ENCODE results near the gene HBG2. TPM values are rescaled to one million over a fixed set of nuclear protein-coding genes. Genes with fewer than 3 reads are reported as not detected.

Gene HBG2
- total and polyA plus RNA-seq, 2 of the 8 experiments (the other 6 are each of a cell fraction or from before 2014, with no cell fraction given), result 0.23 TPM; not detected in 1

- ChIA-PET CTCF (ENCODE audit: partially characterized antibody) (no interaction called here), POLR2A (ENCODE audit: partially characterized antibody) (interaction anchor here (0.7 kb wide), 1 partner anchor 454 kb away, joined by 3 read pairs; no protein-coding TSS in a partner anchor)
- H3K4me1 ChIP-seq (replicated peaks in 1 of 4; ENCODE audit: control insufficient read depth in 3 of 4, insufficient read depth in 4 of 4, low read length in 3 of 4), result no peaks in the 10 kb centered on the region
- H2BK20ac ChIP-seq (ENCODE audit: low read length), result no peak within 1 kb of the TSS
- no peak within 1 kb of the TSS for H2BK5ac ChIP-seq (ENCODE audit: low read depth, low read length)
- no peak within 1 kb of the TSS for H2BK15ac ChIP-seq (ENCODE audit: low read length)
- H3K23ac ChIP-seq (ENCODE audit: insufficient read length), result no peak within 1 kb of the TSS
- DNase-seq (ENCODE audit: low read depth in 1 of 2, low spot score in 2 of 2) (no peak), FAIRE-seq (no peak)
- no peaks in the 10 kb centered on the region for H3K79me2 ChIP-seq (ENCODE audit: control insufficient read depth in 1 of 2, insufficient read depth in 2 of 2, low read length in 2 of 2)
- H3K9me3 ChIP-seq (ENCODE audit: insufficient read depth in 2 of 2, low read depth in 1 of 2, low read length in 1 of 2), result peaks cover under 1% of the 10 kb centered on the region in 2 experiments; a peak in 1 of 4 replicates
- no peak within 1 kb of the TSS for H2BK120ac ChIP-seq (replicated peaks; ENCODE audit: low read depth, low read length)
- no peak within 1 kb of the TSS for H3K27ac ChIP-seq (ENCODE audit: low read depth, low read length)
- no peak within 1 kb of the TSS for H4K8ac ChIP-seq (ENCODE audit: extremely low read depth, insufficient read depth, low read length)
- no peaks in the 10 kb centered on the region for H4K20me1 ChIP-seq (replicated peaks in 1 of 2; ENCODE audit: control insufficient read depth in 1 of 2, insufficient read depth in 2 of 2, low read length in 2 of 2)
- H4K91ac ChIP-seq (replicated peaks; ENCODE audit: insufficient read length, low read length), result no peak within 1 kb of the TSS
- no peak within 1 kb of the TSS for H3K4me3 ChIP-seq (ENCODE audit: extremely low read depth in 1 of 4, insufficient read depth in 2 of 4, low read depth in 3 of 4, low read length in 4 of 4)
- WGBS, 2 experiments (ENCODE audit: extremely low coverage in 1 of 2, insufficient coverage in 1 of 2, insufficient read length in 1 of 2, insufficient replicate concordance in 2 of 2, low coverage in 1 of 2, low lambda C conversion rate in 2 of 2, missing lambda C conversion rate in 1 of 2), result 98% methylated on average over 3 of the region's 3 CpGs; no CpG with 5 or more reads in 1 of the 2 experiments
- H3K9ac ChIP-seq (replicated peaks in 1 of 4; ENCODE audit: extremely low read depth in 1 of 4, low read depth in 3 of 4, low read length in 3 of 4), result no peak within 1 kb of the TSS
- H3K4ac ChIP-seq (replicated peaks; ENCODE audit: insufficient read length, low read depth, low read length), result no peak within 1 kb of the TSS
- no peaks in the 10 kb centered on the region for H3K79me1 ChIP-seq (ENCODE audit: low read depth, low read length)
- H2AK5ac ChIP-seq (ENCODE audit: low read depth, low read length), result no peak within 1 kb of the TSS
- no peak within 1 kb of the TSS for H4K5ac ChIP-seq (ENCODE audit: insufficient read length, low read depth, low read length)
- no peak within 1 kb of the TSS for H2AFZ ChIP-seq (ENCODE audit: low read length)
- no peak within 1 kb of the TSS for H3K56ac ChIP-seq (replicated peaks; ENCODE audit: insufficient read length, low read depth, low read length)
- no peak within 1 kb of the TSS for H3K14ac ChIP-seq (ENCODE audit: insufficient read length)
- no peak within 1 kb of the TSS for H3K4me2 ChIP-seq (ENCODE audit: insufficient read depth in 1 of 2, low read depth in 2 of 2, low read length in 2 of 2)
- no peaks in the 10 kb centered on the region; the same call in 1 of the 2 replicates for H3K23me2 ChIP-seq (ENCODE audit: low read depth, low read length)
- no peaks in the 10 kb centered on the region for H3K36me3 ChIP-seq (ENCODE audit: control insufficient read depth in 2 of 4, insufficient read depth in 4 of 4, low read length in 3 of 4)
- no peak within 1 kb of the TSS for H2BK12ac ChIP-seq (ENCODE audit: low read depth, low read length)
- no peaks in the 10 kb centered on the region for H3K27me3 ChIP-seq (replicated peaks in 1 of 4; ENCODE audit: control insufficient read depth in 3 of 4, extremely low read depth in 1 of 4, insufficient read depth in 3 of 4, low read length in 3 of 4)
- no peak within 1 kb of the TSS for H3K18ac ChIP-seq (ENCODE audit: extremely low read depth, low read length)
- no peak for TF ChIP-seq CTBP2 (IDR thresholded peaks at IDR 0.05; ENCODE audit: borderline replicate concordance, insufficient read depth, insufficient read length, low read length)
- no peak for TF ChIP-seq CBX8 (IDR thresholded peaks at IDR 0.05; ENCODE audit: borderline replicate concordance, low read depth, low read length)
- TF ChIP-seq MAFK (IDR thresholded peaks at IDR 0.05; ENCODE audit: low read depth, low read length), result no peak
- TF ChIP-seq EZH2 (IDR thresholded peaks at IDR 0.05; ENCODE audit: low read depth, low read length, severe bottlenecking), result no peak
- no peak for TF ChIP-seq NANOG (IDR thresholded peaks at IDR 0.05; ENCODE audit: insufficient read depth, low read depth, low read length, poor library complexity, severe bottlenecking)
Observed at GRCh38 chr11:5226732-5227310, 27.8 kb downstream of the HBG2 start, which contains the start of gene HBB. Gene HBB, minus strand, starts transcription at chr11:5227071. Its CDS starts 50 bp downstream, at chr11:5227021.
